Large intestine (tissue), 3 donors: Measurements from ENCODE around the gene IGFBP2. TPM values are rescaled to one million over a fixed set of nuclear protein-coding genes. Genes with fewer than 3 reads are reported as not detected.
A peak's percentile ranks its signal among the peaks of the same experiment; 100 is the strongest.

Source experiments
- DNase-seq, 2 donors: peaks; one replicate each; pipeline versions ENCODE4 v3.0.0 to v3.0.0-alpha.2; 2013
- H3K27ac ChIP-seq: one replicate; pipeline ENCODE4 v1.5.1; 2013; ENCODE audit warnings: low read length
- H3K27me3 ChIP-seq: 2 replicates; pipeline ENCODE4 v1.6.1; 2013; ENCODE audit warnings: low read length; ENCODE audit not compliant: control insufficient read depth, insufficient read depth
- H3K36me3 ChIP-seq: 2 replicates; pipeline ENCODE4 v1.6.1; 2013; ENCODE audit warnings: low read length; ENCODE audit not compliant: control insufficient read depth, insufficient read depth
- H3K4me1 ChIP-seq: one replicate; pipeline ENCODE4 v1.6.1; 2013; ENCODE audit warnings: low read length; ENCODE audit not compliant: control insufficient read depth, insufficient read depth
- H3K4me3 ChIP-seq: one replicate; pipeline ENCODE4 v1.5.1; 2013; ENCODE audit warnings: low read length
- H3K9me3 ChIP-seq: one replicate; pipeline ENCODE4 v1.6.1; 2013; ENCODE audit warnings: mild to moderate bottlenecking, low read depth, low read length, moderate library complexity; ENCODE audit not compliant: control insufficient read depth
- WGBS: methylation state at CpG from one replicate; pipeline ENCODE4 v1.1.5; 2013; ENCODE audit warnings: low lambda C conversion rate; ENCODE audit not compliant: insufficient coverage; 5-methylcytosine and 5-hydroxymethylcytosine counted together
- polyA plus RNA-seq: library from polyadenylated mRNA; unstranded; fragments of 120-200 nt; gene quantifications from one replicate; pipeline ENCODE4 v1.2.1, GENCODE V29; 2013

Gene IGFBP2
- polyA plus RNA-seq, 1 donor: 242 TPM

DNA sequence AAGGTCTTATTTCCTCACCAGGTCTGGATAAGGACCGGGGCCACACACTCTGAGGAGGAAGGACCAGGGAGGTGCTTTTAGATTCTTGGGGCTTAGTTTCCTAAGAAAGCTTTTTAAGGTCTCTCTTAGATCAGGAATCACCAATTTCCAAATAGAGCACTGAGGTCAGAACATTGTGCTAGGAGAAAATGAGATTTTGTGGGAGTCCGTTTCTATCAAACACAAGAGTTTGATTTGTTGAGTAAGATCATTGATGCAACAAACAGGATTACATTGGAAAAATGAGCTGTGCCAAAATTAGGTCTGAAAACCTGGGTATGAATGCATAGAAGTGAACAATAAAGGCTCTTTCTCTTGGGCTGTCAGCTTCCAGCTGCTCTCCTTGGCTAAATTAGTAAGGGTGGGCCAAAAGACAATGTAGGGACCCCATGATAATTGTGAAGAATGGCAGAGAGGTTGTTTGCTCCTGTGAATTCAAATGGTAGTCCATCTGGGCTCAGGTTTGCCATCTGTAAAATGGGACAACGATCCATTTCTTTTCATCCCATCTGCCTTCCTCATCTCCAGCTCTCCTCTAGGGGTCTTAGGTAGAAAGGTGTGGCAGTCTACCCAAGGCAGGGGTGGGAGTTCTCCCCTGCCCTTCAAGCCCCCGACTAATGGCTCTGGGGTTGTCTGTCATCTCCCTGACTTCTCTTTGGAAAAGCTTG, 20.0 kb downstream of the IGFBP2 start:
- Histone ChIP-seq H3K4me3 (no peak overlapping the region), H3K27me3 (no peaks in the 10 kb centered on the region), H3K9me3 (no peaks in the 10 kb centered on the region), H3K36me3 (peaks cover 15% of the 10 kb centered on the region), H3K27ac (peak overlapping the region; percentile 87), H3K4me1 (peaks cover 66% of the 10 kb centered on the region)
- peak in 1 of 2 donors; percentile 49 for DNase-seq
- 100% methylated on average over 1 of the region's 4 CpGs for WGBS

DNA sequence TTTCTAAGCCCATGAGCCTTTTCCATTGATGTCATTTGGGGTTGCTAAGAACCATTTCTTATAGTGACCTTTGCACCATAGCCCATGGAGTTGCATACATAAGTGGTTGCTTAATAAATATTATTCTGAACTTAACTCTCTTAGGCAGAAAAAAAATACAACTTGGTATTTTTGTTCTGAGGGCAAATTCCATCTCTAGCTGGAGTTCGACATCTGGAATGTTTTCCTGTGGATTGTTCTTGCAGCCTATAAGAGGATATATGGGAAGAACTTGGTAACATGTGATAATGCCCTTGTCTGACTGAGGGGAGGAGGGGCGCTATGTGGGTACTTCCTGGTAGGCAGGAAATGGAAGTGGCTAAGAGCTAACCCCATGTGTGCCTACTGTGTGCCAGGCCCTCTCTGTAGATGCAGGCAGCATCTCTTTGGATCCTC, 20.7 kb downstream of the IGFBP2 start:
- Histone ChIP-seq H3K27me3 (no peaks in the 10 kb centered on the region), H3K4me1 (peaks cover 71% of the 10 kb centered on the region), H3K9me3 (no peaks in the 10 kb centered on the region), H3K4me3 (no peak overlapping the region), H3K27ac (peak overlapping the region; percentile 87), H3K36me3 (peaks cover 14% of the 10 kb centered on the region)
- WGBS: no CpG with 5 or more reads among the region's 2 CpGs
- DNase-seq: peak; percentile 87 to 96

DNA sequence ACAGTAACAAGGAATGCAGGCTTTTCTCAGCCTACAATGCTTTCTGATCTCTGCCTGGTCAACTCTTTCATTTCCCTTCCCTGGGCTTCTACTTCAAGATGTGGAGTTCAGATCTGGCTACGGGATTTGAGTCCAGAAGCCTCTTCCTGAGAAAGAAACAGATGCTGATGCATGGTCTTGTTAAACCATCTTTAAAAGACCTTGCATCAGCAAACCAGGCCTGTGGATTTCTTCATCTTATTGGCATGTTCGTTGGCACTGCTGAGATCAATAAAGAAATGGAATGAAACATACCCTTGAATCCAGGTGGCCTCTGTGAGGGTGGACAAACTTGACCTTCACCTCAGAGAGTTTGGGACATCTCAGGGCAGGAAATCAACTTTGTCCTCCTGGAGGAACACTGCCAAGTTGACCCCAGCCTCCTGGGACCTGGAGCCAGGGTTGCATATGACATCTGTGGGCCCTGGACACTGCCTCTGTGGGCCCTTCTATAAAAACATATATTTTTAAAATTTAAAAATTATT, 21.4 kb downstream of the IGFBP2 start:
- peaks cover 14% of the 10 kb centered on the region for H3K36me3 ChIP-seq
- DNase-seq: no peak
- WGBS: no CpG with 5 or more reads among the region's 2 CpGs
- H3K4me1 ChIP-seq: peaks cover 73% of the 10 kb centered on the region
- no peaks in the 10 kb centered on the region for H3K27me3 ChIP-seq
- H3K27ac ChIP-seq: peak overlapping the region; percentile 87
- no peak overlapping the region for H3K4me3 ChIP-seq
- H3K9me3 ChIP-seq: no peaks in the 10 kb centered on the region

DNA sequence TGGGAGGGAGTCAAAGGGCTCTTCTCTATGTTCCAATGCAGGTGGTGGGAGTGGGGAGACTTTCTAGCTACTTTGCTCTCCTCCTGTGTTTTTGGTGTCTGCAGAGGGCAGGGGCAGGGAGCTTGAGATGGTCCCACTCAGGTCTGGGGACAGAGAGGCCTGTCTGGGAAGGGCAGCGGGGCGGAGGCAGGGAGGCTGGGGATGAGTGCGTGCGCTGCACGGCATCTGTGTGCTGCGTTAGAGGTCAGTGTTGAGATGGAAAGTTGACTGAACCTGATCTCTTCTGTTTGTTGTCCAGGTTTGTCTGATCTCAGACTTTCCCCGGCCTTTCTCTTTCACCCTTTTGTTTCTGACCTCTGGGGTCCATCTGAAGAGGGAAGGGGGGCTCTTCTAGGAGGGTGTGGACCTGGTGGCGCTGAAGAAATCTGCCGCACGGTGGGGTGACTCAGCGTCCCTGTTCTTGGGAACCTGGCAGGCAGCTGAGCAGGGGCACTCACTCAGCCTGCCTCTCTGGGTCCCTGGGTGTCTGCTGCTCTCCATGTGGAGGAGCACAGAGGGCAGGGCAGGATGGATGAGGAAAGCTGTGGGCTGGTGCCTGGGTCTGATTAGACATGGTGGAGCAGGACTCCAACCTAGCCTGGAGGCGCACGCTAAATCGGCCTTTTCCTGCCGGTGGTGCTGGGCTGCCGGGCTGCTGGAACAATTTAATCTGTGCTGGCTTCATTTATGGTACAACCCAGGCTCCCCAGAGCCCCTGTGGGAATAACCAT, 24.1 kb downstream of the IGFBP2 start:
- Histone ChIP-seq H3K27ac (peak overlapping the region; percentile 86), H3K27me3 (no peaks in the 10 kb centered on the region), H3K9me3 (no peaks in the 10 kb centered on the region), H3K4me3 (no peak overlapping the region), H3K4me1 (peaks cover 53% of the 10 kb centered on the region), H3K36me3 (peaks cover 34% of the 10 kb centered on the region)
- 90% methylated on average over 2 of the region's 16 CpGs for WGBS
- no peak for DNase-seq

DNA sequence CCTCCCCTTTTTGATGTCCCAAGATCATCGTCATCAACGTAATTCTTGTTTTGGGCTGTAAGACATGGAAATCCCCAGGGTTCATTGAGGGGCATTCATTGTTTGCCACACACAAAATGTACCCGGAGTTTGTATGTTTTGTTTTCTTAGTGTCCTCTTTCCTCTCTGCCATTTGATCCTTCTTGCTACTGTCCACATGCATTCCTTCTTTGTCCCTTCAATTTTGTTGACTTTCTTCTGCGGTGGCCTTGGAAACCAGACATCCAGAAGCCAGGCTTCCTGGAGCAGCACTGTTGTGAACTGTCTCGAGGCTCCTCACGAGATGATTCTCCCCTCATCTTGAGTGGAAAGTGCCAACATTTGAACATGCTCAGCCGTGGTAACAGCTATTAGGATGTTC, 24.8 kb downstream of the IGFBP2 start:
- peaks cover 46% of the 10 kb centered on the region for H3K4me1 ChIP-seq
- no peak overlapping the region for H3K4me3 ChIP-seq
- H3K27me3 ChIP-seq: no peaks in the 10 kb centered on the region
- H3K27ac ChIP-seq: peak overlapping the region; percentile 86
- no peak for DNase-seq
- H3K9me3 ChIP-seq: no peaks in the 10 kb centered on the region
- H3K36me3 ChIP-seq: peaks cover 36% of the 10 kb centered on the region
- WGBS: 53% methylated on average over 2 of the region's 7 CpGs

DNA sequence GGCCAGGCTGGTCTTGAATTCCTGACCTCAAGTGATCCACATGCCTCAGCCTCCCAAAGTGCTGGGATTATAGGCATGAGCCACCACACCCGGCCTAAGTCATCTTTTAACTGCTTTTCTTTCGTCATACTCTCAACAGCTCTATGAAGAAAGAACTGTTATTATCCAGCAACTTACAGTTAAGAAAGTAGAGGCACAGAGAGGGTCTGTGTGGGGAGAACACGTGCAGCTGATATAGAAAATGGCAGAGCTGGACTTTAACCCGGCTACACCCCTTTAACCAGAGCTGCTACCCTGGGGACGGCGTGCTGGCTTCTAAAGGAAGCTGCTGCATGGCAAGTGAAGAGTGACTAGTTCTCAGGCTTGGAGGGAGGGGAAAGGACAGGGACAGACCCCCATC, 25.5 kb downstream of the IGFBP2 start:
- Histone ChIP-seq H3K9me3 (no peaks in the 10 kb centered on the region), H3K36me3 (peaks cover 43% of the 10 kb centered on the region), H3K27ac (peak overlapping the region; percentile 86), H3K4me3 (no peak overlapping the region), H3K27me3 (no peaks in the 10 kb centered on the region), H3K4me1 (peaks cover 38% of the 10 kb centered on the region)
- peak; percentile 85 to 95 for DNase-seq
- WGBS: 20% methylated on average over 1 of the region's 6 CpGs

DNA sequence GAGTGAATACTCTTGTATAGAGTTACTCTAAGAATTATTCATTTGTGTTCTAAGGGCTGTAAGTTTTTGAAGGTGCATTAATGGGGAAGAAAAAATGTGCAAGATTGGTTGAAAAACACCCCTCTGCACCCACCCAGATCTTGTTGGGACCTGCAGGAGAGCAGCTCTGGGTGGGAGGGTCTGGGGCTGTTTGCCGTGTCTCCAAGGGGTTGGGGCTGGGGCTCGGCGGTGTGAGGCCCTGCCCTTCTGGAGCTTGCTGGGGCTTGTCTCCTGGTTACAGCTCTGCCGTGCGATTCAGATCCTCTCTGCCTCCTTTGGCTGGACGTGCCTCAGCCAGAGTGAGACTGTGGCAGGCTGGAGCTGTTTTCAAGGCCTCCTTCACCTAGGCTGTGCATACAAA, 26.1 kb downstream of the IGFBP2 start:
- DNase-seq: peak in 1 of 2 donors; percentile 50
- H3K27me3 ChIP-seq: no peaks in the 10 kb centered on the region
- WGBS: no CpG with 5 or more reads among the region's 6 CpGs
- H3K27ac ChIP-seq: peak overlapping the region; percentile 86
- H3K36me3 ChIP-seq: peaks cover 47% of the 10 kb centered on the region
- peaks cover 36% of the 10 kb centered on the region for H3K4me1 ChIP-seq
- no peaks in the 10 kb centered on the region for H3K9me3 ChIP-seq
- H3K4me3 ChIP-seq: no peak overlapping the region

DNA sequence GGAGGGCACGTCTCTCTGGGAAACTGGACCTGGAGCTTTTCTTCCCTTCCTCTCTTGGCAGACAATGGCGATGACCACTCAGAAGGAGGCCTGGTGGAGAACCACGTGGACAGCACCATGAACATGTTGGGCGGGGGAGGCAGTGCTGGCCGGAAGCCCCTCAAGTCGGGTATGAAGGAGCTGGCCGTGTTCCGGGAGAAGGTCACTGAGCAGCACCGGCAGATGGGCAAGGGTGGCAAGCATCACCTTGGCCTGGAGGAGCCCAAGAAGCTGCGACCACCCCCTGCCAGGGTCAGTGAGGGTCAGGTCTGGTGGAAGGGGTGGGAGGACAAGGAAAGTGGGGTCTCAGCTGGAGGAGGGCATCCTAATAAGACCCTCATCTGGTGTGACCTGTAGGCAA, 27.3 kb downstream of the IGFBP2 start:
- peaks cover 38% of the 10 kb centered on the region for H3K4me1 ChIP-seq
- no peak overlapping the region for H3K4me3 ChIP-seq
- H3K27ac ChIP-seq: no peak overlapping the region
- no peaks in the 10 kb centered on the region for H3K27me3 ChIP-seq
- DNase-seq: no peak
- H3K36me3 ChIP-seq: peaks cover 47% of the 10 kb centered on the region
- no CpG with 5 or more reads among the region's 10 CpGs for WGBS
- no peaks in the 10 kb centered on the region for H3K9me3 ChIP-seq

DNA sequence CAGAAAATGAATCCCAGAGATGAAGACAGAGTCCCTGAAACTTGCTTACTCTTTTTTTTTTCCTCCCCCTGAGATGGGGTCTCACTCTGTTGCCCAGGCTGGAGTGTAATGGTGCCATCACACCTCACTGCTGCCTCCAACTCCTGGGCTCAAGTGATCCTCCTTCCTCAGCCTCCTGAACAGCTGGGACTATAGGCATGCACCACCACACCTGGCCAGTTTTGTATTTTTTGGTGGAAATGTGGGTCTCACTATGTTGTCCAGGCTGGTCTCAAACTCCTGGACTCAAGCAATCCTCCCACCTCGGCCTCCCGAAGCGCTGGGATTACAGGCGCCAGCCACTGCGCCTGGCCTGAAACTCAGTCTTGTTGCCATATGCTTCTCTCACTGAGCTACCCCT, 27.8 kb downstream of the IGFBP2 start:
- Histone ChIP-seq H3K36me3 (peaks cover 45% of the 10 kb centered on the region), H3K27ac (no peak overlapping the region)
- no peak for DNase-seq

DNA sequence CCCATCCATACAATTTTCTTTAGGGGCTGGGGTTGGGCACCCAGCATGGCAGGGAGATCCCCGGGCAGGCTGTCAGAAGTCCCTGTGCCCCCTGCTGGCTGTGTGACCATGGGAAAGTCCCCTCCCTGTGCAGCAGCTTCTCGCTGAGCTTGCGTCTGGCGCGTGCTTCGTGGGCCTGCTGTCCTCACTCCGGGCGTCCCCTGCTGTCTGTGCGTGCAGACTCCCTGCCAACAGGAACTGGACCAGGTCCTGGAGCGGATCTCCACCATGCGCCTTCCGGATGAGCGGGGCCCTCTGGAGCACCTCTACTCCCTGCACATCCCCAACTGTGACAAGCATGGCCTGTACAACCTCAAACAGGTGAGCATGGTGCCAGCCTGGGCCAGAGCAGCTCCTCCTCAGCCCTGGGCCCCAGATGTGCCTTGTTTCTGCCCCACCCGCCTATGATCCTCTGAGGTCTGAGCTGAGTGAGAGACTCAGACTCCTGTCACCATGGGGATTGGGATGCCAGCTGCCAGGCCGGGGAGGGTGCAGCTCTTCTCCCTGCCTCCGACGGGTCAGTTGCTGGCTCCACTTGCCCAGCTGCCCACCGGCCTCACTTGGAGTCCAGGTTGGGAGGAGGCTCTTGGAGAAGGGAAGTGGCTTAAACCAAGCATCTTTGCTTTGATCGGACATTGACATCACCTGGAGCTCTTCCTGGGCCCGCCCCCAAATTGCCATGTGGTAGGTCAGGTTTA, 28.6 kb downstream of the IGFBP2 start:
- H3K36me3 ChIP-seq: peaks cover 40% of the 10 kb centered on the region
- no peaks in the 10 kb centered on the region for H3K9me3 ChIP-seq
- H3K27ac ChIP-seq: no peak overlapping the region
- no peak overlapping the region for H3K4me3 ChIP-seq
- H3K4me1 ChIP-seq: peaks cover 45% of the 10 kb centered on the region
- no peak for DNase-seq
- 67% methylated on average over 1 of the region's 20 CpGs for WGBS
- no peaks in the 10 kb centered on the region for H3K27me3 ChIP-seq

More for the DNA sequence above, 27.8 kb downstream of the IGFBP2 start:
- no CpG with 5 or more reads among the region's 5 CpGs for WGBS
- Histone ChIP-seq H3K9me3 (no peaks in the 10 kb centered on the region), H3K4me1 (peaks cover 44% of the 10 kb centered on the region), H3K4me3 (no peak overlapping the region), H3K27me3 (no peaks in the 10 kb centered on the region)
